SHP77 (cell line): ENCODE results near the gene TNFAIP8L2.
"Not testable (repeated sequence)": the region's sequence is repeated elsewhere in the genome, so short reads cannot be mapped to it uniquely, and the experiment has no call there.

ENCODE experiments used
- DNase-seq, 2 experiments: peaks; one replicate each; lab custom pipeline; 2025; lab: John Stamatoyannopoulos, UW

The TNFAIP8L2 gene

DNA sequence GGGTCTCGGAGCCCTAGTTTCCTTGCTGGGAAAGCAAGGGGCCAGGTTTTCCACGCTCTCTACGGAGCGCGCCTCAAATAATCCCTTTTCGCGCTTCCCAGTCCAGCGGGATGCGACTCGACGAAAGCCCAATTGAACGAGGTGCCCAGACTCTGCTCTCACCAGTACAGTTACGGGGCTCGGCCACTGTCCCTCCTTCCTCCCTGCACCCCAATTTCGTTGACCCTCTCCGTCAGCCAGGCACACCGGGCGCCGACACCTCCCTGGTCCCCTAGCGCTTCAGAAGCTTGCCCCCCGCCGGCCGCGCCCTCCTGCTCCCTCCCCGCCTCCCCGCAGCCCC is 10.4 kb upstream of the TNFAIP8L2 start:
- no peak for DNase-seq

DNA sequence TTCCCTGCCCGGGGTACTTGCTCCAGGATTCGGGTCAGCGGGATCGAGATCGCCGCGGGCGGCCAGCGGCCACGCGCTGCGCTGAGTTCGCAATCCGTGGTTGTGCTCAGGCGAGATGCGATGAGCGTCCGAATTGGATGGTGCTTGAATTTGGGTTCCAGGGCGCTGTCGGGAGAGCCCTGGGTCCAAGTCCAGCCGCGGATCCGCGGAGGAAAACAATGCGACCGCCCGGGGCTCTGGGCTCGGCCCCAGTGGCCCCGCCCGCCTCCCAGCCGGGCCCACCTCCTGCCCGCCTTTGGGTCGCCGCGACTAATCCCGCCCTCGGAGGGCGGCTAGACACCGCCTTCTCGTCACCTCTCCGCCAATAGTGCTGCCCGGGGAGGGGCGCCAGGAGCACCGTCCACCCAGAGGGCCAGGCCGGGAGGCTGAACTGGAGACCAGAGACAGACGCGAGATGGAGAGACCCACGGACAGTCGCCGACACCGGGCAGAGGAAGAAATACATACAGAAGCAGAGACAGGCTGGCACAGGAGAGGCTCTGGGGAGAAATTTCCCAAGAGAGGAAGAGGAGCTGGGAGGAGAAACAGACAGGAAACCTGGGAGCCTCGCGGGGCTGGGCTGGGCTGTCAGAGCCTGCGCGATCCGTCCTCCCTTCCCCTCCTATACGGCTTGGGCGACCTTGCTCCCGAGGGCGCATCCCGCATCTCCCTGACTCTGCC is 9.9 kb upstream of the TNFAIP8L2 start, which contains the start of gene SEMA6C:
SEMA6C (minus strand) TSS at position 220 of the 720 bp plus-strand sequence. CDS start 4,010 bp downstream, outside the sequence.
- DNase-seq: peak; percentile 97 to 99

DNA sequence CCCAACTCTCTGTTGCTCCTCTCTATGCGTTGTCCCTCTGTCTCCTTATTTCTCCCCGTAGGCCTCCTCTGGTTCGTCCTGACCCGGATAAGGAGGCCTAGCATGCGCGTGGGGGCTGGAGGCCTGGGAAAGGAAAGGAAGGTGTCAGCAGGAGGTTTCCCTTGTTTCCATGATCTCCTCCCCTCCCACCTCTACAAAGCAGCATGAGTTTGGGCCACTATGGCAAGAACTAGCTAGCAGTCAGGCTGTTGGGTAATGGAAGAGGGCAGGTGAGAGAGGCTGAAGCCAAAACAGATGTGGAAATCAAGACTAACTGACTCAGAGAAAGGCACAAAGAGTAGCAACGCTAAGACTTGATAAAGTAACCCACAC is 9.3 kb upstream of the TNFAIP8L2 start:
- peak in 1 of 2 experiments; percentile 5 for DNase-seq

DNA sequence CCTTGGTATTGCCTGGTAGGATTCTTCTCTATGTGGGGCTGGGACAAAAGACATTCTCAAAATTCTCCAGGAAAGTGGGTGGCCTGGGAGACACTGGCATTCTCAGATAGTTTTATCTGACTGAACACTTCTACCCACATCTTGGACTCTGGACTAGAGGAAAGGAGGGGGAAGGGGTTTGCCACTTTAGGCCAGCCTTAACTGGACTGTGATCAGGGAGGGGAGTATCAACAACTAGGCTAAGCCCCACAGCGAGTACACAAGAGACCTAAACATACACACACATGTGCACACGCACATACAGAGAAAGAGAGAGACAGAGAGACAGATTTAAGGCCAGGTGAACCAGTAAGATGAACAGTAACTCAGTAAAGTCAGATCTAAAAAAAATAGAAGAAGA is 8.8 kb upstream of the TNFAIP8L2 start:
- DNase-seq: no peak

DNA sequence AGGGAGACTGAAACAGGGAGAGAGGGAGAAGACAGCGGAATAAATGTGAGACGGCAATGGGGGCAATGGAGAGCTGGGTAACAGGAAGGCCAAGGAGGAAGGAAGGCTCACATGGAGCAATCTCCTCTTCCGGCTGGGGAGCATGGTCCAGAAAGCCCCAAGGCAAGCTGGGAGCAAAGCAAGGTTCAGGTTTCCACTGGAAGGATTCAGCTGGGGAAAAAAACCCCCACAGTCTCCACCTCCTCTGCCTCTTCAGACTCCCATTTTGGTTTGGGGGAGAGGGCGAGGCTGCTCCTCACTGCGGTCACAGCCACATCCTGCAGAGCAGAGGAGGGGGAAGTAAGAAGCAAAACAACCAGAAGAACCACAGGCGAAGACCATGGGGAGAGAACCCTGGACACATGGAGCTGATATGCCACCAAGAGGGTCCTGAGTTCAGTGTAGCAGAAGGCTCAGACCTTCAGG is 650 bp downstream of the TNFAIP8L2 start:
- DNase-seq: no peak

DNA sequence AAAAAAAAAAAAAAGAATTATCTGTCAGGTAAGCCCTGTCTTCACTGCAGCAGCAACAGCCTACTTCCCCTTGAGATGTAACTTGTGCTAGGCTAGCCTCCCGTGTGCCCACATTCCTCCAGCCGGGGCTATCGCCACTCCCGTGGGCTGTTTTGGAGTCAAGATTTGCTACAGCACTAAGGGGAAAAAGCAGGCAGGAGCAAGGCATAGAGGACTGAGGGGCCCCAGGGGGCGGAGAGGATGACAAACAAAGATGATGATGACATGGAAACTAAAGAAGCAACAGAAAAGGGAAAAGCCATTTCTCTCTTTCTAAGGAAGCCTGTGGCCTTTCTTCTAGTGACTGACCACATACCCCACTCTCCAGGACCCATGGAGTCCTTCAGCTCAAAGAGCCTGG is 1.9 kb downstream of the TNFAIP8L2 start:
- DNase-seq: no peak

DNA sequence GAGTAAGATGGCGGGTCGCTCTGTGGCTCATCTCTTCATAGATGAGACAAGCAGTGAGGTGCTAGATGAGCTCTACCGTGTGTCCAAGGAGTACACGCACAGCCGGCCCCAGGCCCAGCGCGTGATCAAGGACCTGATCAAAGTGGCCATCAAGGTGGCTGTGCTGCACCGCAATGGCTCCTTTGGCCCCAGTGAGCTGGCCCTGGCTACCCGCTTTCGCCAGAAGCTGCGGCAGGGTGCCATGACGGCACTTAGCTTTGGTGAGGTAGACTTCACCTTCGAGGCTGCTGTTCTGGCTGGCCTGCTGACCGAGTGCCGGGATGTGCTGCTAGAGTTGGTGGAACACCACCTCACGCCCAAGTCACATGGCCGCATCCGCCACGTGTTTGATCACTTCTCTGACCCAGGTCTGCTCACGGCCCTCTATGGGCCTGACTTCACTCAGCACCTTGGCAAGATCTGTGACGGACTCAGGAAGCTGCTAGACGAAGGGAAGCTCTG is 2.4 kb downstream of the TNFAIP8L2 start:
- no peak for DNase-seq

DNA sequence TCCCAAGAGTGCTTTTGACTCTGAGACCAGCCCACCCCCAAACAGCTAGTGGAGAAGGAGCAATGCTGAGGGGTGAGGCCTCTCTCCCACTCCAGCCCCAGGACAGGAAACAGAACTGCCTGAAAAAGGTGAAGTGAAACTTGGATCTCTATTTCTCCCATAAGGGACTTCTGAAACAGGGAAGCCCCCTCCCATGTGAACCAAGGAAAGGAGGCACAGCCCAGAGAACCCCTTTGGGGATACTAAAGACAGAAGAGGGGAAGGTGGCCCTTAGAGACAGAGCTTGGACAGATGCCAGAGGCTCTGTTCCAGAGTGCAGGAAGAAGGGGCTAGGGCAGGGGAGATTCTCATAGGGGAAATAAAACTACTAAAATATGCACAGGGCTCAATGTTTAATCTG is 2.9 kb downstream of the TNFAIP8L2 start:
- no peak for DNase-seq

DNA sequence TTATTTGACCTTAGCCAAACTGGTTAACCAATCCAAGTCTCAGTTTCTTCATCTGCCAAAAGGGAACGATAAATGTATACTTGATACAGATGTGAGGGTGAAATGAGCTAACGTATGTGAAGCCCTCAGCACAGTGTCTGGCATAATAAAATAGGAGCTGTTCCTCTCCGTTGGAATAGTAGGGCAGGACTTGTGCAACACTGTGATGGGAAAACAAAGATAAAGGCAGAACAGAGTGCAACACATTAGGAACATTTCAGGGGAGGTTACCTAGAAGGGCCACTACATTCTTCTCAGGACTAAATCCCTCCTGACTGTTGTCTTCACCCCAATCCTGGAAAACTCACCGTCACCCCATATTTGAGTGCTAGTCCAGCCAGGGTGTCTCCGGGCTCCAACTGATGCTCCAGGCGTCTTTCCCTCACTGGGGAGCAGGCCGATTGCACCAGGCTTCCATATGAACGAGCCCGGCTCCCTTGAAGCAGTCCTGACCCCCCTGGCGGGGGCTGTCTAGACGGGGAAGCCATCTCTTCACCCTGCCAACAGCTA is 8.4 kb downstream of the TNFAIP8L2 start:
- no peak for DNase-seq

DNA sequence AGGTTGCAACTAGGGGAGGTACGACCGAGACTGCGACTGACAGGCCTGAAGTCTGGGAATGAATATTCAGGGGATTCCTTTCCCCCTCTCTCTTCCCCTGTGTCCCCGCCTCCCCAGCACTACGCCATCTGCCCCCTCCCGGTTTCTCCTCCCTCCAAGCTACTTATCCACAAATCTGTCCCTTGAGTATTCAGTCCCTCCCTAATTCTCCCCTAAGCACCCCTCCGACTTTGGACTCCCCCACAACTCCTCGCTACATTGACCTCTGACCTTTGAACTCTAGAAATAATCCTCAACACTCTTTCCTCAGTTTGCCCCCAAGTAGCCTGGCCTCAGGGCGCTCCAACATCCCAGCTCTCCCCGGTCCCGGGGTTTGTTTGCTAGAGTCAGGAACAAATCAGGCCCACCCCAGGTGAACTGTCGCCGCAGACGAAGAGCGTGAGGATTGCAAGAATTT is 8.9 kb downstream of the TNFAIP8L2 start:
- DNase-seq: peak; percentile 30 to 32

DNA sequence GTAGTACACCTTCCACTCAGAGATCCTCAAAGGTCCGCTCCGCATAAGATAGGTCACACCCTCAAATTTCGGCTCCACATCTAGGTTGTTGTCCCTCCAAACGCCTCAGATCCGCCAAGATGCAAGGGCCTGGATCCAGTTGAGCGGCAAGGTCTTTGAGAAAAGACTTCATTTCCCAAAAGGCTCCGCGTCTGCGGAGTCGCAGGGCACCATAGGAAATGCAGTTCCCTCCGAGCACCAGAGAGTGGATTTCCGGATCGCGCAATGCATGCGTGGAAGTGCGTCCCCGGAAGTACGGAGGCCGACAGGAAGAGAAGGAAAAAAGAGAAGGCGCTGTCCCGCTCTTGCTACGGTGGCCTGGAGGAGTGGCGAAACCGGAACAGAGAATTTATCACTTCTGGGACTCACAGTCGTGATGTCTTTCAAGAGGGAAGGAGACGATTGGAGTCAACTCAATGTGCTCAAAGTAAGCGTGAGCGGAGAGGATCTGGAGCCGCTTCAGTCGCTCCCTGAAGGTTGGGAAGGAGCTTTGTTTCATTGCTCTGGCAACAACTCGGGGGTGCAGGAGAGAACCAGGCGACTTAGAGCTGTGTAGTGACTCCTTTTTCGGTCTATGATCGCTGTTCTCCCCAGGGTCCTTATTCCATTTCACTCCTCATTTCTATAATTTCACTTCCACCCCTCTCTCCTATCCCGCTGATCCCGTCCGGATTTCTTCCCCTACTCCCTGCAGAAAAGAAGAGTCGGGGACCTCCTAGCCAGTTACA is 9.5 kb downstream of the TNFAIP8L2 start, which contains the start of the genes LYSMD1 and SCNM1:
LYSMD1 (minus strand) TSS at position 165 of the 767 bp plus-strand sequence. CDS start 644 bp downstream, outside the sequence.
SCNM1 (plus strand) TSS at position 407 of the 767 bp plus-strand sequence; CDS start at position 416, 9 bp downstream.
- peak; percentile 100 for DNase-seq

DNA sequence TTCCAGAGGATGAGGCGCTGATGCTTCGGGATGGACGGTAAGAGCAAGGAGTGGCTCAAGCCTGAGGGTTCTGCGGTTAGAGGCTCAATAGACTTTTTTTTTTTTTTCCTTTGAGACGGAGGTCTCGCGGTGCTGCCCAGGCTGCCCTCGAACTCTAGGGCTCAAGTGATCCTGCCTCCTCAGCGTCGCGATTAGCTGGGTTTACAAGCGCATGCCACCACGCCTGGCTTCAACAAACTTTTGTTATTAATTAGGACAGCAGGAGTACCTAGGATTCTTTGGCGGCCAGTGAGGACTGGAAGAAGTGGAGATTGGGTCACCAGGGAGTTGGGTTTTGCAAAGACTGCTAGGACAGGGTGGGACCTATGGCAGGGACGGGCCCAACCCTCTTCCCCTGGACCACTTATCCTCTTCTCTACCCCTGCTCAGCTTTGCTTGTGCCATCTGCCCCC is 10.1 kb downstream of the TNFAIP8L2 start:
- peak in 1 of 2 experiments; percentile 36 for DNase-seq

DNA sequence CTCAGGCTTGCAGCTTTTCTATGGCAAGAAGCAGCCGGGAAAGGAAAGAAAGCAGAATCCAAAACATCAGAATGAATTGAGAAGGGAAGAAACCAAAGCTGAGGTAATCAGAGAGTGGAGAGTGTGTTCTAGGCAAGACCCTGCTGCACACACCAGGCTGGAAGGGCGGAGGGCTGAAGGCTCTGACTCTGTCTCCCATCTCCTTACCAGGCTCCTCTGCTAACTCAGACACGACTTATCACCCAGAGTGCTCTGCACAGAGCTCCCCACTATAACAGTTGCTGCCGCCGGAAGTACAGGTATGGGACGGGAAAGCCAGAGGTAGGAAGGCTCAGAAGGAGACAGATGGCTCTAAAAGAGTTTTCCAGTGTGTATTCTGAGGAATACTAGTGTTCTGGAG is 10.7 kb downstream of the TNFAIP8L2 start:
- no peak for DNase-seq

DNA sequence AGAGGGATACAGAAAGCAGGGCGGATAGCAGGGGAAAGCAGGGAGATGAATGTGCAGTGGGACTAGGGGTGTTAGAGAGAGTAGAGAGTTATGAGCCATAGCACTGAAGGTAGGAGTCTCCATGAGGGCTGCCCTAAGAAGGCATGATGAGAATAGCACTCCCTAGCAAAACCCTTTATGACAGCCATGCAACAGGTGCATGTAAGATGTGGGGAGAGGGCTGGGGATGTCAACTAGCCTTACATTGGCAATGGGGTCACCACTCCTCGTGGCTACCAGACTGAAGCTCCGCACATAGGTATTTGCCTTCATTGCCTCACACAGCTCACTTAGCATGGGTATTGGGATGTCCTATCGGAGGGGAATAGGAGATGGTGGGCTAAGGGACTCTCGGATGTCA is 14.7 kb downstream of the TNFAIP8L2 start:
- DNase-seq: no peak

DNA sequence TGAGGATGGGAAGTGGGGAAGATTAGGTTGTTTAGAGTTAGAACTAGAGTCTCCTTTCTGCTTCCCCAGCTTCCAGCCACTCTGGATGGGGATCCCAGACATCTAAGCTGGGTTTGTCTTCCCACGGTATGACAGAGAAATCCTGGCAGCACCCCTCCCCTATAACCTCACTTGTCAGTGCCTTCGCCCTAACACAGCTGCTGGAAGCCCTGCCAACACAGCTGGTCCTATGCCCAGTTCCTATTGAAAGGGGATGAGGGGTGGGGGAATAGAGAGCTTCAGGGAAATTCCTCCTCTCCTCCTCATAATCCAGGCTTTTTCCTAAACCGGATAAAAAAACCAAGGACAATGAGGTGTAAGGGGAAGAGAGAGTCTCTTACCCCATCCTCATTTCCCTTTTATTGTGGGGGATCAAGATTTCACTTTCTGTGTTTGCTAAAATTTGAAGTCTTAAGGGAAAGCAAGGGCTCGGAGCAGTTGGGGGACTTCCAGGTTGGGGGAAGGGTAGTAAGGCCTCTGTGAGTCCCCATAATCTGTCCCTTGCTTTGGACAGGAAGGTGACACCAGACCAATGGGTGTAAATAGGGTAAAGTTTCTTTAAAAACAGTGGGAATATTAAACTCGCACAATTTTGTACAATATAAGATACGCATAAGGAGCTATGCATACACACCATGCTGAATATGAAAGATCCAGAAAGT is 18.7 kb downstream of the TNFAIP8L2 start:
- no peak for DNase-seq

DNA sequence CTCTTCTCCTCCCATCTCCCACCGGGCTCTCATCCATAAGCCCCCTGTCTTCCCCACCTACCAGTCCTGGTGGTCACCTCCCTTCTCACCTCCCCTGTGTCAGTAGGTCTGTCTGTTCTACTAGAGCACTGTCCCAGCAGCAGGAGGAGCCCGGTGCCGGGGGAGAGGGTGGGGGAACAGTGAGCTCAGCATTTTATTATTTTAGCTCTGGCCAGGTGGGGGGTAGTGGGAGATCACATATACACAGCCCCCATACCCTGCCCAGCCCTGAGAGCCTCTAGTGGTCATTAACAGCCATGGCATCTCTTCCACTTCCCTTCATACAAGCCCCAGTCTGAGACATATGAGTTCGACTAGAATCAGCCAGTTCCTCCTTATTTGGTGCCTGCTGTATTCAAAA is 19.4 kb downstream of the TNFAIP8L2 start, which contains the start of gene TMOD4:
TMOD4 (minus strand) TSS at position 119 of the 400 bp plus-strand sequence. CDS start 1,106 bp downstream, outside the sequence.
- DNase-seq: peak; percentile 13 to 41

DNA sequence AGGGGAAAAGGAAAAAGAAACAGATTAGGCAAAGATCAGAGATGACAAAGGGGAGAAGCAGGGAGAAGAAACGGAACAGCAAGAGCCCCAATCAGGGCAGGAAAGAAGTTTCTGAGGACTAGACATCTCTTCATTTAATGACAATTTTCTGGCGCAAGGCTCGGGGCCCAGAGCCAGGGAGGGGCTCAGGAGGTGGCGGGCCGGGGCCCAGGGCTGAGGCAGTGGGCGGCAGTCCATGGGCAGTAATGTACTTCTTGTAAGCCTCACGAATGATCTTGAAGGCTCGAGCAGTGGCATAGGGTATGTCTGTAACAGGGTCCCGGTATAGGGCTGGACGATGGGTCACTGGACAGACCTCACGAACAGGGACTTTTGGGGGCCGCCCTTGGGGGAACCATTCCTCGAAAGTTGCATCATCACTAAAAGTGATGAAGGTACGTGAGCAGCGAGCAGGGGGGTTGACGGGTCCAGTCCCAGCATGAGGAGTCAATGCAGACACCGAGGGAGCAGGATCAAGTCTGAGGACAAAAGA is 20.1 kb downstream of the TNFAIP8L2 start:
- DNase-seq: no peak

DNA sequence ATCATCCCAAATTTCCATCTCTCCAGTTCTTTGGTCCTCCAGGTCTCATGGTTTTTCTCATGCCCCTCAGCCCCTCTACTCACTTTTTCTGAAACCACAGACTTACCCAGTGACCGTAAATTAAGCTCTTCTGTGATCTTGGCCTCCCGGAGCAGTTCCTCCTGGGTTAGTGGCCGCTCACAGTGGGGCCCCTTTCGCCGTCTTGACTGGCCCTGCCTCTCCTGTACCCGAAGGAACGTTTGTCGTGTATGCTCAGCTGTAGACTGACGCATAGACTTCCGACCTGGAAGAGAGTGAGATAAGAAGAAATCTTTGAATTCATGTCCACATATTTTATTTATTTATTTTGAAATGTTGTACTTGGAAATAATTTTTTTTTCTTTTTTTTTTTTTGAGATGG is 27.8 kb downstream of the TNFAIP8L2 start:
- no peak for DNase-seq

DNA sequence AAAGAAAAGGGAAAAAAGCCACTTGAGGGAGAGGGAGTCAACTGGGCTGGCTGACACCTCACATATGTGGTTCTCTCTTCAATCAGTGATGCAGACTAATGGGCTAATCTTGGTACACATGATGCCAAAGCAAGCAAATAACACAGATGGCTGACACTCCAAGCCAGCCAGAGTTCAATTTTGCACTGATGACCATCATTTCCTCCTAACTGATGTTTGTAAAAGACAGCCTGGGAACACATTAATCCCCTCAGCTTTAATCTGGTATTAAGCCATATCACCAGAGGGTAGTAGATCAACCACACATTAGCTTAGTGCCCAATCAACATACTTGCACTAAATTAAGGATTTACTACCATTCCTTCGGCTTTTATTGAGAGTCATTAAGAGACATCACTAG is 30.8 kb downstream of the TNFAIP8L2 start:
- no peak for DNase-seq

DNA sequence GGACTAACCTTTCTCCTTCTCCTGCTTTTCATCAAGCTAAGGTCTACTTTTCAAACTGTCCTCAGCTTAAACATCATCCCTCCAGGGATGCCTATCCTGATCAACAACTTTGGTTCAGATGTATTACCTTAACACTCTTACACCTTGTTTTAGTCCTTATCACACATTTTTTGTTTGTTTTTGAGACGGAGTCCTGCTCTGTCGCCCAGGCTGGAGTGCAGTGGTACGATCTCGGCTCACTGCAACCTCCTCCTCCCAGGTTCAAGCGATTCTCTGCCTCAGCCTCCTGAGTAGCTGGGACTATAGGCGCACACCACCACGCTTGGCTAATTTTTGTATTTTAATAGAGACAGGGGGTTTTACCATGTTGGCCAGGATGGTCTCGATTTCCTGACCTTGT is 32.2 kb downstream of the TNFAIP8L2 start:
- not testable (repeated sequence) for DNase-seq
